HepG2 (cell line): ENCODE data around the gene ITPRIP. TPM values are rescaled to one million over a fixed set of nuclear protein-coding genes. Genes with fewer than 3 reads are reported as not detected.

Experiments
- CCAR2 ChIP-seq: fragments of 200-400 bp; formaldehyde crosslinking; optimal IDR thresholded peaks from 2 replicates; pipeline ENCODE3; 2018; ENCODE audit warnings: low read depth, mild to moderate bottlenecking, low read length, moderate library complexity
- CREB1 ChIP-seq, 2 experiments: fragments of 450-650 bp in 1 of 2; IDR thresholded peaks; 2 replicates each; pipeline ENCODE4 v1.6.1; 2016 to 2017; ENCODE audit warnings: control low read depth in 1 of 2, mild to moderate bottlenecking in 1 of 2, missing compliant biosample characterization in 1 of 2, missing genetic modification characterization in 1 of 2
- GABPB1 ChIP-seq: IDR thresholded peaks from 2 replicates; pipeline ENCODE4 v1.6.1; 2016; ENCODE audit warnings: mild to moderate bottlenecking, missing genetic modification reagents, moderate library complexity, missing compliant biosample characterization
- KIAA2018 ChIP-seq: sonication (generic); formaldehyde crosslinking; IDR thresholded peaks from 2 replicates; pipeline ENCODE4 v1.5.0; 2020; ENCODE audit warnings: mild to moderate bottlenecking, missing genetic modification reagents, borderline replicate concordance
- MAZ ChIP-seq, 2 experiments: sonication (generic) in 1 of 2; formaldehyde crosslinking in 1 of 2; IDR thresholded peaks; 2 replicates each; pipeline versions ENCODE4 v1.5.0 to v1.6.1; 2012 to 2020; ENCODE audit warnings: low read depth in 2 of 2, mild to moderate bottlenecking in 2 of 2, borderline replicate concordance in 1 of 2, improper control_type of control experiment in 1 of 2, low read length in 1 of 2, missing genetic modification reagents in 1 of 2, moderate library complexity in 1 of 2
- PLRG1 ChIP-seq: fragments of 450-650 bp; conservative IDR thresholded peaks from 2 replicates; pipeline ENCODE4 v1.6.1; 2016
- RARA ChIP-seq: IDR thresholded peaks from 2 replicates; pipeline ENCODE4 v1.6.1; 2016; ENCODE audit warnings: missing genetic modification reagents, missing compliant biosample characterization
- TCF7L2 ChIP-seq: IDR thresholded peaks from 2 replicates; pipeline ENCODE4 v1.6.1; 2011; ENCODE audit warnings: mild to moderate bottlenecking, low read depth, low read length, moderate library complexity
- TIGD3 ChIP-seq: sonication (generic); formaldehyde crosslinking; IDR thresholded peaks from 2 replicates; pipeline ENCODE4 v1.5.1; 2020; ENCODE audit warnings: mild to moderate bottlenecking, missing genetic modification reagents, borderline replicate concordance
- TP53 ChIP-seq: sonication (generic); formaldehyde crosslinking; conservative IDR thresholded peaks from 2 replicates; pipeline ENCODE4 v1.4.0; 2020; ENCODE audit warnings: missing genetic modification reagents
- YY1 ChIP-seq: IDR thresholded peaks from 2 replicates; pipeline ENCODE4 v1.6.1; 2011; ENCODE audit warnings: low read length, low read depth, moderate library complexity, mild to moderate bottlenecking; ENCODE audit not compliant: insufficient read depth, insufficient replicate concordance
- ZNF275 ChIP-seq: sonication (generic); formaldehyde crosslinking; IDR thresholded peaks from 2 replicates; pipeline ENCODE4 v1.8.0; 2022; ENCODE audit warnings: missing genetic modification reagents, mild to moderate bottlenecking, inconsistent platforms, borderline replicate concordance
- ZNF382 ChIP-seq: sonication (generic); formaldehyde crosslinking; IDR thresholded peaks from 2 replicates; pipeline ENCODE4 v1.5.0; 2020; ENCODE audit warnings: missing genetic modification reagents, mild to moderate bottlenecking, borderline replicate concordance
- ZNF800 ChIP-seq: sonication (generic); formaldehyde crosslinking; IDR thresholded peaks from 2 replicates; pipeline ENCODE4 v1.4.0; 2020; ENCODE audit warnings: missing genetic modification reagents
- polyA plus RNA-seq, 8 experiments: library from polyadenylated mRNA; depleted of rRNA in 3 of 8; stranded (reverse) in 7 of 8; unstranded in 1 of 8; fragments of >200 nt; fragmentation: Illumina TruSeq in 4 of 8; extraction: Trizol in 4 of 8; gene quantifications; 2 replicates each; pipeline versions ENCODE4 v1.2.1 to v1.2.3, GENCODE V29; 2011 to 2016; ENCODE audit warnings: low read depth in 4 of 8, missing spikeins in 1 of 8, mixed read lengths in 1 of 8; ENCODE audit not compliant: insufficient read depth in 1 of 8
- total RNA-seq, 5 experiments: library from RNA; depleted of rRNA; stranded (reverse); fragments of >200 nt; fragmentation: Illumina TruSeq; extraction: Trizol; gene quantifications; 2 replicates each; pipeline ENCODE4 v1.2.3, GENCODE V29; 2016; ENCODE audit warnings: low read depth in 1 of 5

Gene ITPRIP
- total and polyA plus RNA-seq, 2 of the 13 experiments (the other 11 are each of a cell fraction or from before 2014, with no cell fraction given), result 1.00 to 2.8 TPM

GRCh38 chr10:104274762-104275721 lies 63.2 kb downstream of the ITPRIP start (continued):
- TF ChIP-seq TP53 (no peak), CCAR2 (no peak), YY1 (peak; percentile 70), KIAA2018 (no peak), RARA (no peak), MAZ (IDR thresholded peaks at IDR 0.05; ENCODE audit: borderline replicate concordance, low read depth, low read length) (no peak), MAZ (CRISPR knock-in tag; IDR thresholded peaks at IDR 0.05; ENCODE audit: low read depth) (0 out of 2 replicates have a peak, but pooled peaks have one; percentile 45), GABPB1 (CRISPR knock-in tag) (peak; percentile 58; the same call in 1 of the 2 replicates), ZNF382 (CRISPR knock-in tag) (no peak), ZNF800 (CRISPR knock-in tag) (peak; percentile 65; the same call in 1 of the 2 replicates), CREB1 (IDR thresholded peaks at IDR 0.05) (no peak), CREB1 (CRISPR knock-in tag; IDR thresholded peaks at IDR 0.05) (no peak), ZNF275 (CRISPR knock-in tag) (no peak), TCF7L2 (no peak), PLRG1 (no peak), TIGD3 (CRISPR knock-in tag) (no peak)
